GM19372 (cell line): ENCODE measurements around the gene HYPK.
"Not testable (repeated sequence)": the region's sequence is repeated elsewhere in the genome, so short reads cannot be mapped to it uniquely, and the experiment has no call there.

Experiments used
- ATAC-seq: cut with Tn5 transposase; IDR thresholded peaks from one replicate; pipeline ENCODE4 v1.9.1; 2021; ENCODE audit warnings: mild to moderate bottlenecking, low read depth, moderate library complexity; ENCODE audit not compliant: unreplicated experiment

The HYPK gene

DNA sequence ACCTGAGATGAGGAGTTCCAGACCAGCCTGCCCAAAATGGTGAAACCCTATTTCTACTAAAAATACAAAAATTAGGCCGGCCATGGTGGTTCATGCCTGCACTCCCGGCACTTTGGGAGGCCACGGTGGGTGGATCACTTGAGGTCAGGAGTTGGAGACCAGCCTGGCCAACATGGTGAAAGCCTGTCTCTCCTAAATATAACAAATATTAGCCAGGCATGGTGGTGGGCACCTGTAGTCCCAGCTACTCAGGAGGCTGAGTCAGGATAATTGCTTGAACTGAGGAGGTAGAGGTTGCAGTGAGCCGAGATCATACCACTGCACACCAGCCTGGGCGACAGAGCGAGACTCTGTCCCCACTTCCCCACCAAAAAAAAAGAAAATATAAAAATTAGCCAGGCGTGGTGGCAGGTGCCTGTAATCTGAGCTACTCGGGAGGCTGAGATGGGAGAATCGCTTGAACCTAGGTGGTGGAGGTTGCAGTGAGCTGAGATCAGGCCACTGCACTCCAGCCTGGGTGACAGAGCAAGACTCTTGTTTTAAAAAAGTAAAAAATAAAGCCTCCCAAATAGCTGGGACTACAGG lies 30.4 kb downstream of the HYPK start:
- ATAC-seq = not testable (repeated sequence)

DNA sequence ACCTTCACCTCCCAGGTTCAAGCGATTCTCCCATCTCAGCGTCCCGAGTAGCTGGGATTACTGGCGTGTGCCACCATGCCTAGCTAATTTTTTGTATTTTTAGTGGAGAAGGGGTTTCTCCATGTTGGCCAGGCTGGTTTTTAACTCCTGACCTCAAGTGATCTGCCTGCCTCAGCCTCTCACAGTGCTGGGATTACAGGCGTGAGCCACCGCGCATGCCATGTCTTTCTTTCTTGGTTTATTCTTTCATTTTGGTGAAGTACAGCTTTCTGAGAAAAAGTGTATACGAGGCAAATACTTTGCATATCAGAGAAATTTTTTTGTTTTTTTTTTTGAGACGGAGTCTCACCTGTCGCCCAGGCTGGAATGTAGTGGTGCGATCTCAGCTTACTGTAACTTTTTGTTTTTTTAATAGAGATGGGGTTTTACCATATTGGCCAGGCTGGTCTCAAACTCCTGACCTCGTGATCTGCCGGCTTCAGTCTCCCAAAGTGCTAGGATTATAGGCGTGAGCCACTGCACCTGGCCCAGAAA lies 31.2 kb downstream of the HYPK start:
- not testable (repeated sequence) for ATAC-seq

DNA sequence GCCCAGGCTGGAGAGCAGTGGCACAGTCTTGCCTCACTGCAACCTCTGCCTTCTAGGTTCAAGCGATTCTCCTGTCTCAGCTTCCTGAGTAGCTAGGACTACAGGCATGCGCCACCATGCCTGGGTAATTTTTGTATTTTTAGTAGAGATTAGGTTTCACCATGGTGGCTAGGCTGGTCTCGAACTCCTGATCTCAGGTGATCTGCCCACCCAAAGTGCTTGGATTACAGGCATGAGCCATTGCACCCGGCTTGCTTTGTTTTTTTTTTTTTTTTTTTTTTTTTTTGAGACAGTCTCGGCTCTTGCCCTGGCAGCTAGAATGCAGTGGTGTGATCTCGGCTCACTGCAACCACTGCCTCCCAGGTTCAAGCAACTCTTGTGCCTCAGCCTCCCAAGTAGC lies 32.1 kb downstream of the HYPK start:
- ATAC-seq = not testable (repeated sequence)

DNA sequence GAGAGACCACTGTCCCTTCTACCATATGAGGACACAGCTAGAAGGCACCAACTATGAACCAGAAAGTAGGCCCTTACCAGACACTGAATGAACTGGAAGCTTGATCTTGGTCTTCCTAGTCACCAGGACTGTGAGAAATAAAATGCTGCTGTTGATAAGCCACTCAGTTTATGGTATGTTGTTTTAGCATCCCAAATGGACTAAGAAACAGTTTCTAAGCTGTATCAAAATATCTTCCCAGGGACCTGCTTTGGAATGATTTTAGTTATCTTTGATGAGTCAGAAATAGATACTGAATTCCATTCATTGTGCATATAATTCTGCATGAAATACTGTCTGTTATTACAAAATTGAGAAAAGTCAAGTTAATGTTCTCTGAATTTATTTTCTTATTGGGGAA lies 45.0 kb downstream of the HYPK start:
- no peak for ATAC-seq

DNA sequence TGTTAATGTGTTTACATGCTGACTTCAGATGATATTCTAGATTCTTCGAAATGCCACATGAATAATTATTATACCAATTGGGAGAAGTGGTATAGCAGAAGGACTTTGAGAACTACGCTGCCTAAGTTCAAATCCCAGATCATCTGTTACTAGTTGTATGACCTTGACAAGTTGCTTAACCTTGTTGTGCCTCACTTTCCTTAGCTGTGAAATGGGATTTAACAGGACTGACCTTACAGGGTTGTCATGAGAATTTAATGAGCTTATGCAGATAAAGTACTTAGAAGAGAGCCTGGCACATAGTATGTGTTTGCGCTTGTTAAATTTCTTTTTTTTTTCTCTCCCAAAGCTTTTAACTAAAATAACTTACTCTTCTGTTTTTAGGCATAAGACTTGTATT lies 50.9 kb downstream of the HYPK start:
- no peak for ATAC-seq

- ATAC-seq = no peak
Measured at GRCh38 chr15:43852607-43853006, 52.2 kb downstream of the HYPK start.
